ENCODE data around the gene VKORC1.
A peak's percentile ranks its signal among the peaks of the same experiment; 100 is the strongest.

The VKORC1 gene

DNA sequence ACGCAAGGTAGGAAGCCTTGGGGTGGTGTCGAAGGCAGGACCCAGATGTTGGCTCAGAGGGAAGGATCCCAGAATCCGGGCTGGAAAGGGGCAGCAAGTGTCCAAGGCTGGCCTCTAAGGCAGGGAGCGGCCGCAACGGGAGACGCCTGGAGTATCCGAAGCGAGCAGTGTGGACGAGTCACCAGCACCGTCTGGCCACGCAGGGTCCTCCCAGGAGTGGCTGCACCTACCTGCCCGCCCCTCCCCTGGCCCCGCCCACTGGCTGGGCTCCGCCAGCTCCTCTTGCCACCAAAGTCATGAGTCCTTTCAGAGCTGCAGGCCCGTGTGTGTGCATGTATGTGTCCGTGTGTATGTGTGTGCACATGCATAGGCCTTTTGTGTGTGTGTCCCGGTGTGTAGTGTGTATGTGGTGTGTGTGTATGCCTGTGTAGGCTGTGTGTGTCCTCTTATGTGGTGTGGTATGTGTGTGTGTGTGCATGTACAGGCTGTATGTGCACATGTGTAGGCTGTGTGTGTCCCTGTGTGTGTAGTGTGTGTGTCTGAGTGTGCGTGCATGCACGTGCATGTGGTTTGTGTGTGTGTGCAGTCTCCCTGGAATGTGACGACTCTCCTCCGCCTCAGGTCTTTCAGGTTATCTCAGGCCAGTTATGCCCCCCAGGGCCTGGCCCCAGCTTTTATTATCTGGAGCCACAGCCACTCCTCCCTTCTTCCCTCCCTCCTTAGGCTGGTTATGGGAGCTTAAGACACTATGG is 41.1 kb upstream of the VKORC1 start, which contains the start of gene PRSS8:
TSS of gene PRSS8 (minus strand) at position 193 of the 752 bp plus-strand sequence. CDS start 229 bp downstream, outside the sequence.
- Histone ChIP-seq H3K4me2 (ENCODE audit: insufficient read depth, low read length, poor library complexity, severe bottlenecking) (peak within 1 kb of the TSS; percentile 52), H3K27me3 (ENCODE audit: control insufficient read depth in 3 of 3, insufficient read depth in 3 of 3, low read depth in 1 of 3, low read length in 3 of 3) (peaks cover 0 to 3% (median 0%) of the 10 kb centered on the region in 3 experiments), H2BK5ac (ENCODE audit: low read length) (peak within 1 kb of the TSS; percentile 19), H3K9ac (ENCODE audit: low read depth, low read length, poor library complexity) (peak within 1 kb of the TSS; percentile 84), H3K4me1 (ENCODE audit: control insufficient read depth in 2 of 2, insufficient read depth in 1 of 2, low read depth in 1 of 2, low read length in 2 of 2) (peaks cover 20 to 21% of the 10 kb centered on the region in 2 donors), H2AFZ (ENCODE audit: low read length) (peak within 1 kb of the TSS; percentile 59), H2BK120ac (ENCODE audit: low read depth, low read length) (peak within 1 kb of the TSS; percentile 21), H2AK5ac (ENCODE audit: low read depth, low read length) (peak within 1 kb of the TSS; percentile 20), H3K14ac (ENCODE audit: low read length) (peak within 1 kb of the TSS; percentile 17), H3K18ac (ENCODE audit: low read length) (peak within 1 kb of the TSS; percentile 95), H3K27ac (replicated peaks; ENCODE audit: low read length) (no peak within 1 kb of the TSS), H2BK15ac (ENCODE audit: low read length) (peak within 1 kb of the TSS; percentile 97), H3K79me1 (ENCODE audit: low read depth, low read length) (peaks cover 2% of the 10 kb centered on the region), H2BK12ac (ENCODE audit: low read length) (peak within 1 kb of the TSS; percentile 75), H3K36me3 (replicated peaks in 1 of 2; ENCODE audit: control insufficient read depth in 2 of 2, insufficient read depth in 2 of 2, low read length in 2 of 2) (peaks cover 11 to 21% of the 10 kb centered on the region in 2 donors), H3K4ac (ENCODE audit: low read length) (peak within 1 kb of the TSS; percentile 10), H3K4me3 (ENCODE audit: low read length in 2 of 2) (peak within 1 kb of the TSS in 1 of 2 donors; percentile 36), H3K23ac (ENCODE audit: low read depth, low read length, poor library complexity) (peak within 1 kb of the TSS; percentile 40), H4K91ac (ENCODE audit: low read depth, low read length, poor library complexity) (peak within 1 kb of the TSS; percentile 99), H3K9me3 (replicated peaks in 1 of 2; ENCODE audit: control insufficient read depth in 2 of 2, insufficient read depth in 1 of 2, low read depth in 1 of 2, low read length in 2 of 2) (no peaks in the 10 kb centered on the region), H4K8ac (ENCODE audit: low read depth, low read length) (no peak within 1 kb of the TSS)
- no CpG with 5 or more reads among the region's 22 CpGs for WGBS, 2 donors (ENCODE audit: extremely low coverage in 2 of 2, insufficient read length in 2 of 2, insufficient replicate concordance in 1 of 2)
- DNase-seq (ENCODE audit: low spot score): no peak

DNA sequence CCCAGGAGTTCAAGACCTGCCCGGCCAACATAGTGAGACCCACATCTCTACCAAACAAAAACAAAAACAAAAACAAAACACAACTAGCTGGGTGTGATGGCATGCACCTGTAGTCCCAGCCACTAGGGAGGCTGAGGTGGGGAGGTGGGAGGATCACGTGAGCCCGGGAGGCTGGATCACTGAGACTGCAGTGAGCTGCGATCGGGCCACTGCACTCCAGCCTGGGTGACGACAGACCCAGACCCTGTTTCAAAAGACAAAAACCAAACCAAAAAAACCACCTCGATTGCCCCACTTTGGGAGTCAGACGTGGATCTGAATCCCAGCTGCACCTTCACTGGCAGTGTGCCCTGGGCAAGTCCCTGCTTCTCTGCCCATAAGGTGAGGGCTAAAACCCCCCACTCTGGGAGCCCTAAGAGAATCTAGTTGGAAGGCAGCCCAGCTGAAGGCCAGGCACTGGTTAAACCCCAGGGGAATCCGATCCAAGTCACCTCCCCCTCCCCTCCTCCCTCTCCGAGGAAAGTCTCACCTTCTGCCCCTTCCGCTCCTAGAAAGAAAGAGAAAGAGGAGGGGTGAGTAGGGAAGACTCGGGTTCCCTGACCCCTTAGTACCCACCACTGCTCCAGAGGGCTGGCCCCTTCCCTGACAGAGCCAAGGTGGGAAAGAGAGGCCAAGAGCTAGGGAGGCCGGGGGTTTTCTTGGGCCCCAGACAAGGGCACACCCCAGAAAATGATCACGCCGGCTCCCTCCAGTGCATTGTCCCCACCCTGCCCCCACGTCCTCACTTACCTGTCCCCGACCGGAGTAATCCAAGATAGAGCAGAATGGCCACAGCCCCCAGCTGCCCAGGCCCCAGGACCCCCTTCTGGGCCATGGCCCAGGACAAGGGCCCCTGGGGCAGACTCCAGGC is 40.3 kb upstream of the VKORC1 start:
- Histone ChIP-seq H3K9me3 (replicated peaks in 1 of 2; ENCODE audit: control insufficient read depth in 2 of 2, insufficient read depth in 1 of 2, low read depth in 1 of 2, low read length in 2 of 2) (no peaks in the 10 kb centered on the region), H3K27ac (replicated peaks; ENCODE audit: low read length) (no peak overlapping the region), H3K36me3 (replicated peaks in 1 of 2; ENCODE audit: control insufficient read depth in 2 of 2, insufficient read depth in 2 of 2, low read length in 2 of 2) (peaks cover 13 to 28% of the 10 kb centered on the region in 2 donors), H2BK12ac (ENCODE audit: low read length) (peak overlapping the region; percentile 75), H4K91ac (ENCODE audit: low read depth, low read length, poor library complexity) (peak overlapping the region; percentile 89), H3K23ac (ENCODE audit: low read depth, low read length, poor library complexity) (peak overlapping the region; percentile 40), H2BK5ac (ENCODE audit: low read length) (peak overlapping the region; percentile 19), H2AFZ (ENCODE audit: low read length) (peak overlapping the region; percentile 59), H4K8ac (ENCODE audit: low read depth, low read length) (no peak overlapping the region), H2BK15ac (ENCODE audit: low read length) (peak overlapping the region; percentile 97), H3K79me1 (ENCODE audit: low read depth, low read length) (peaks cover 2% of the 10 kb centered on the region), H3K27me3 (ENCODE audit: control insufficient read depth in 3 of 3, insufficient read depth in 3 of 3, low read depth in 1 of 3, low read length in 3 of 3) (peaks cover 0 to 3% (median 0%) of the 10 kb centered on the region in 3 experiments), H2BK120ac (ENCODE audit: low read depth, low read length) (peak overlapping the region; percentile 21), H2AK5ac (ENCODE audit: low read depth, low read length) (peak overlapping the region; percentile 20), H3K4ac (ENCODE audit: low read length) (peak overlapping the region; percentile 10), H3K9ac (ENCODE audit: low read depth, low read length, poor library complexity) (no peak overlapping the region), H3K4me2 (ENCODE audit: insufficient read depth, low read length, poor library complexity, severe bottlenecking) (peak overlapping the region; percentile 52), H3K18ac (ENCODE audit: low read length) (peak overlapping the region; percentile 95), H3K4me1 (ENCODE audit: control insufficient read depth in 2 of 2, insufficient read depth in 1 of 2, low read depth in 1 of 2, low read length in 2 of 2) (peaks cover 15 to 21% of the 10 kb centered on the region in 2 donors), H3K14ac (ENCODE audit: low read length) (peak overlapping the region; percentile 17), H3K4me3 (ENCODE audit: low read length in 2 of 2) (peak overlapping the region in 1 of 2 donors; percentile 26)
- WGBS, 2 donors (ENCODE audit: extremely low coverage in 2 of 2, insufficient read length in 2 of 2, insufficient replicate concordance in 1 of 2): no CpG with 5 or more reads among the region's 18 CpGs
- no peak for DNase-seq (ENCODE audit: low spot score)

DNA sequence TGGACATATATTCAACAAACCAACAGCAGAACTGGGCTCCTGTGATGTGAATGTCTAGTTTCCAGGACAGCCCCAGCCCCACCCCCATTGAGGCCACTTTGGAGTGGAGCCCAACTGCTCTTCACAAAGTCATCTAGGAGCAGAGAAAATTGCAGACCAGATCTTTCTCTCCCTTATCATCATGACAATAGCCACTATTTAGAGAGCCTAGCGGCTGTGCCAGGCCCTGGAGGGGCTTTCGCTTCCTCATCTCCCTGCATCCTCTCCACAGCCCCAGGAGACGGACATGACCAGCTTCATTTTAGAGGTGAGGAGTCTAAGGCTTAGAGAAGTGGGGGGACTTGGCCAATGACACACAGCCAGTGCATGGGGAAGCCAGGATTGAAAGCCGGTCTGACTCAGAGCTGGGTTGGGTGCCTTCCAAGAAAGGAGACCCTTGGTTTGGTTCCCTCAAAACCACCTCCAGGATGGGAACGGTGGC is 39.5 kb upstream of the VKORC1 start:
- Histone ChIP-seq H2AFZ (ENCODE audit: low read length) (no peak overlapping the region), H3K23ac (ENCODE audit: low read depth, low read length, poor library complexity) (no peak overlapping the region), H3K4me3 (ENCODE audit: low read length in 2 of 2) (no peak overlapping the region), H2BK12ac (ENCODE audit: low read length) (no peak overlapping the region), H3K27ac (replicated peaks; ENCODE audit: low read length) (no peak overlapping the region), H3K4ac (ENCODE audit: low read length) (no peak overlapping the region), H2AK5ac (ENCODE audit: low read depth, low read length) (no peak overlapping the region), H3K9me3 (replicated peaks in 1 of 2; ENCODE audit: control insufficient read depth in 2 of 2, insufficient read depth in 1 of 2, low read depth in 1 of 2, low read length in 2 of 2) (no peaks in the 10 kb centered on the region), H2BK5ac (ENCODE audit: low read length) (no peak overlapping the region), H3K27me3 (ENCODE audit: control insufficient read depth in 3 of 3, insufficient read depth in 3 of 3, low read depth in 1 of 3, low read length in 3 of 3) (peaks cover 0 to 3% (median 0%) of the 10 kb centered on the region in 3 experiments), H2BK120ac (ENCODE audit: low read depth, low read length) (no peak overlapping the region), H4K8ac (ENCODE audit: low read depth, low read length) (no peak overlapping the region), H3K79me1 (ENCODE audit: low read depth, low read length) (peaks cover 2% of the 10 kb centered on the region), H3K18ac (ENCODE audit: low read length) (no peak overlapping the region), H3K36me3 (replicated peaks in 1 of 2; ENCODE audit: control insufficient read depth in 2 of 2, insufficient read depth in 2 of 2, low read length in 2 of 2) (peaks cover 17 to 35% of the 10 kb centered on the region in 2 donors), H3K4me2 (ENCODE audit: insufficient read depth, low read length, poor library complexity, severe bottlenecking) (no peak overlapping the region), H3K14ac (ENCODE audit: low read length) (no peak overlapping the region), H3K4me1 (ENCODE audit: control insufficient read depth in 2 of 2, insufficient read depth in 1 of 2, low read depth in 1 of 2, low read length in 2 of 2) (peaks cover 15 to 17% of the 10 kb centered on the region in 2 donors), H3K9ac (ENCODE audit: low read depth, low read length, poor library complexity) (no peak overlapping the region), H4K91ac (ENCODE audit: low read depth, low read length, poor library complexity) (no peak overlapping the region), H2BK15ac (ENCODE audit: low read length) (no peak overlapping the region)
- whole genome bisulfite sequencing, 2 donors (ENCODE audit: extremely low coverage in 2 of 2, insufficient read length in 2 of 2, insufficient replicate concordance in 1 of 2): no CpG with 5 or more reads among the region's 5 CpGs
- no peak for DNase-seq (ENCODE audit: low spot score)
